Bronchial epithelial cell (primary cell): ENCODE data around the gene BABAM2. TPM values are rescaled to one million over a fixed set of nuclear protein-coding genes. Genes with fewer than 3 reads are reported as not detected.

ENCODE experiments used
- DNase-seq: peaks from one replicate; pipeline ENCODE4 v3.0.0-alpha.2; 2010; ENCODE audit warnings: low read depth
- FAIRE-seq: peaks from 2 replicates; lab custom pipeline; 2011; peaks lifted over from hg19 to GRCh38; lab: Jason Lieb, UNC
- H3K27me3 ChIP-seq: 2 replicates; pipeline ENCODE4 v1.5.1; 2011; ENCODE audit warnings: low read length; ENCODE audit not compliant: control insufficient read depth, insufficient read depth
- H3K36me3 ChIP-seq: 2 replicates; pipeline ENCODE4 v1.5.1; 2011; ENCODE audit warnings: low read length; ENCODE audit not compliant: control insufficient read depth, insufficient read depth
- H3K4me3 ChIP-seq: 2 replicates; pipeline ENCODE4 v1.5.1; 2011; ENCODE audit warnings: mild to moderate bottlenecking, low read depth, low read length, control low read depth
- CTCF ChIP-seq: IDR thresholded peaks from 2 replicates; pipeline ENCODE4 v1.5.1; 2011; ENCODE audit warnings: mild to moderate bottlenecking, moderate library complexity, low read length, control low read depth, inconsistent platforms; ENCODE audit not compliant: insufficient read depth, severe bottlenecking
- total RNA-seq: library from RNA; depleted of rRNA; stranded (reverse); fragments of >200 nt; gene quantifications from 2 replicates; pipeline ENCODE4 v1.2.1, GENCODE V29; 2014

The BABAM2 gene
- total RNA-seq, 1 donor from 2014 or later, result 8.4 TPM

GRCh38 chr2:28193630-28194403 is 303.3 kb downstream of the BABAM2 start:
- H3K27me3 ChIP-seq, result no peaks in the 10 kb centered on the region
- TF ChIP-seq CTCF, result no peak
- H3K36me3 ChIP-seq, result no peaks in the 10 kb centered on the region
- H3K4me3 ChIP-seq, result no peak overlapping the region
- FAIRE-seq, result no peak
- peak; percentile 56 for DNase-seq

- Histone ChIP-seq H3K36me3 (no peaks in the 10 kb centered on the region), H3K27me3 (no peaks in the 10 kb centered on the region), H3K4me3 (no peak overlapping the region)
- TF ChIP-seq CTCF, result no peak
- FAIRE-seq, result no peak
- peak; percentile 49 for DNase-seq
Measured at GRCh38 chr2:28199995-28200679, 309.6 kb downstream of the BABAM2 start.

GRCh38 chr2:28201671-28202180 is 311.2 kb downstream of the BABAM2 start:
- no peaks in the 10 kb centered on the region for H3K36me3 ChIP-seq
- H3K4me3 ChIP-seq, result no peak overlapping the region
- no peaks in the 10 kb centered on the region for H3K27me3 ChIP-seq
- no peak for TF ChIP-seq CTCF
- DNase-seq (no peak), FAIRE-seq (no peak)

- no peak for FAIRE-seq
- no peak overlapping the region for H3K4me3 ChIP-seq
- H3K36me3 ChIP-seq, result no peaks in the 10 kb centered on the region
- TF ChIP-seq CTCF, result no peak
- H3K27me3 ChIP-seq, result no peaks in the 10 kb centered on the region
- DNase-seq, result no peak
Measured at GRCh38 chr2:28202719-28203118, 312.2 kb downstream of the BABAM2 start.

- Histone ChIP-seq H3K27me3 (no peaks in the 10 kb centered on the region), H3K4me3 (no peak overlapping the region), H3K36me3 (no peaks in the 10 kb centered on the region)
- TF ChIP-seq CTCF, result no peak
- no peak for FAIRE-seq
- DNase-seq, result no peak
Measured at GRCh38 chr2:28206762-28207161, 316.2 kb downstream of the BABAM2 start.
